Stimulated activated CD4-positive, alpha-beta T cell treated with anti-CD3 and anti-CD28 coated beads, TNF-alpha, amount 100 ng/mL, for 4 hours (primary cell): ENCODE measurements around the gene FIBCD1.

ENCODE experiments used
- DNase-seq, 3 experiments: peaks; one replicate each; pipeline ENCODE4 v3.0.0-alpha.2; 2020; ENCODE audit warnings: low read depth in 3 of 3

The FIBCD1 gene

DNA sequence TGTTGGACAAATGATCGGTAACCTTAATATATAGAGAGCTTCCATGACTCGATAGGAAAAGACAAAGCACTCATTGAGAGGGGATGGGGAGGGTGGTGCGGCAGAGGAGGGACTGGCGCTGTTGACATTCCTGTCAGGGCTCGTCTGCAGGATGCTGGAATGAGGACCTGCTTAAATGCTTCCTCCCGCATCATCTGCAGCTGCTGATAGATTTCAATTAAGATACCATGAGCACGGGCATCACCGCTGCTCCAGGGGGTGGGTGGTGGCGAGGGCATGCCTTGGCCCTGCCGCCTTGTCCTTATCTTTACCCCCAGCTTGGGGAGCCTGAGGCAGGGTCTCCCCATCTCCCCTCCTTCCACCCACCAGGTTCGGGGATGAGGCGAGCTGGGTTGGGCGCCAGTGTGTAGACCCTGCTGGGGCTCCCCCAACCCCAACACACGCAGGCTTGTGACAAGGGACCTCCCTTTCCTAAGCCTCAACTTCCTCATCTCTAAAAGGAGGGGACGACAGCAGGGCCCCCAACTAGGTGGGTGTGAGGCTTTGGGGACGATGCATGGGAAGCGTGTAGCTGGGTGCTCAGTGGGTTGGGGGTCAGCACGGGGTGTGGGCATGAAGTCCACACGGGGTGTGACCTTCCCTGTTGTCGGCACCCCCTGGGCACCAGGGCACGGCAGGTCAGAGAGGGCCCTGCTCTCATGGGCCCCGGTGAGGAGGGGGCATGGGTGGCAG lies 30.7 kb downstream of the FIBCD1 start:
- no peak for DNase-seq

DNA sequence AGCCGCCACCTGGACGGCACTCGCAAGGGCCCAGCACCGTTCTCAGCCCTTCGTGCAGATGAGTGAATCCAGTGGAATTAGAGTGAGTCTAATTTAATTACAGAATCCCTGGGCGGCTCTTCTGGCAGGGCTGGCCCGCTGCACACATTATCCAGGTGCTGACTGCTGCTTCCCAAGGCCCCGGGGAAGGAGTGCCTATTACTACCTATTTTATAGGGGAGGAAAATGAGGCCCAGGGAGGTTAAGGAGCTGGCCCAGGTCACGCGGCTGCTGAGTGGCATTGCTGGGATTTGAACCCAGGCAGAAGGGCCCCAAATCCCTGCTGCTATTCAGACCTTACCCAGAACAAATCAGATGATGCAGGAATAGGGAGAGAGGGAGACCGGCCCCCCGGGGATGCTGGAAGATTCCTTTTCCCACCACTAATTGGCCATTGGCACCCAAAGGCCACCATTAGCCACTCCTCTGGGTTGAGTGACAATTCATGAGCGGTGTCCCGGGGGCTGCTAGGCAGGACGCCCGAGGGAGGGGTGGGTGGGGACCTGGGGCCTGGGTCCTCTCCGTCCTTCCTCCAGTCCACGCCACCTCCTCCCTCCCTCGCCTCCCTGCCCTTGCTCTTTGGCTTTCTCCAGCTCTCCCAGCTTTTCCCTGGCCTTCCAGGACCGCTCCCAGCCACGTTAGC lies 32.2 kb downstream of the FIBCD1 start:
- DNase-seq = no peak

DNA sequence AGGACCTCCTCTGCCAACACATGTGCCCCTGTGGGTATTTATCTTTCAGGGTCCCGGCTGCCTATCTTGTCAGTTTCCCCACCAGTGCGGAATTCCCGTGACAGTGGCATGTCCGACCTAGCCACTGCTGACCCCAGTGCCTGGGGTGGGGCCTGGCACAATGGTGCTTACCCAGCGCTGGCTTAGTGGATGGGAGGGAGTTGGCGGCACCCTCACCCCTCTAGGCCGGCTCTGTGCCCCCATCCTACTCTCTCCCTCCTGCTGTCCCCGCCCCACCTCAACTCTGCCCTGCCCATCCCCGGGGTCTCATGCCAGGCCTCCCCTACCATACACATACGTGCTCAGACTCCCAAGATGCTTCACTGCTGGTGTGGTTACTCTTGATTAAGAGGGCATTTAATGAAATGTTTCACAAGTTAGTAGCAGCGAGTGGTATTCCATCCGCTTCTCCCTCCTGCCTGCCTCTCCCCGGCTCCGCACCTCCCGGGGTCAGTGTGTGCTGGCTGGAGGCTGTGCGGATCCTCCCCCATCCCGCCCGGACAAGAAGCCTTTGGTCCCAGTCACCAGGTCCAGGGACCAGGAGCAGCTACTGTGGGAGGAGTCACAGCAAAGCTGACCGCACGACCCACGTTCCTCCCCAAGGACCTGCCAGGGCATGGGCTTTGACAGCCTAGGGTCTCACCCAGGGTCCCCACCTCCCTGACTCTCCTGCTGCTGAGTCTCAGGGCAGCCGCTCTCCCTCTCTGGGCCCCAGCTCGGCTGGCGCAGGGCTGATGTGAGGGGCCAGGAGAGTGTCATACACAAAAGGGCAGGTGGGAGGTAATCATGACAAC lies 32.9 kb downstream of the FIBCD1 start:
- no peak for DNase-seq

DNA sequence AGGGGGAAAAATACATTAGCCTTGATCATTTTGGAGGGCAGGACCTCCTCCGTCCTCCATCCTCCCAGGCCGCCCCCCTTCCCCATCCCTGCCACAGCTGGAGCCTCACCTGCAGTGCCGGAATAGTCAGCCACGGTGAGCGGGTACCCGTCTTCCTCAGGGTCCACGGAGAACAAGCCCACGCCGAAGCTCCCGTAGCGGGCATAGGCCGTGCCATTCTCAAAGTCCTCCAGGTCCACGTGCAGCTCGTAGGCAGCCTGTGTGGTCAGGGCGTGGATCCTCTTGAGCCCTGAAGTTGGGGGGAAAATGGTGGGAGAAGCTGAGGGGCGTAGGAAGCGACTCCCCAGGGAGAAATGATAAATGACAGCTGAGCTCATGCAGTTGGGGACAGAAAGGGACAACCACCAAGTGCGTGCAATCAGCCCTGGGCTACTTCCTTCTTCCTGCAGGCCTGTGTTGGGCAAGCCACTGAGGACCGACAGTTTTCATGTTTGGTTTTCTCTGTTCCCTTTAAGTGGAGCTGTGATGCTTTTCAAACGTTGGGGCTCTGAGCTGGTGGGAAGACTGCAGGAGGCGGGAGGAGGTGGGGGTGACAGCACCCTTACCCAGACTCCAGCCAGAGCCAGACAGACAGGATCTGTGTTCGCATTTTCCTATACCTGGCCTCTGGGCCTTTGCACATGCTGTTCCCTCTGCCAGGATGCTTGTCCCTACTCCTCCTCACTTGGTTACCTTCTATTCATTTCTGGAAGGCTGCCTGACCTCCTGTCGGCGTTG lies 33.7 kb downstream of the FIBCD1 start:
- DNase-seq = no peak

DNA sequence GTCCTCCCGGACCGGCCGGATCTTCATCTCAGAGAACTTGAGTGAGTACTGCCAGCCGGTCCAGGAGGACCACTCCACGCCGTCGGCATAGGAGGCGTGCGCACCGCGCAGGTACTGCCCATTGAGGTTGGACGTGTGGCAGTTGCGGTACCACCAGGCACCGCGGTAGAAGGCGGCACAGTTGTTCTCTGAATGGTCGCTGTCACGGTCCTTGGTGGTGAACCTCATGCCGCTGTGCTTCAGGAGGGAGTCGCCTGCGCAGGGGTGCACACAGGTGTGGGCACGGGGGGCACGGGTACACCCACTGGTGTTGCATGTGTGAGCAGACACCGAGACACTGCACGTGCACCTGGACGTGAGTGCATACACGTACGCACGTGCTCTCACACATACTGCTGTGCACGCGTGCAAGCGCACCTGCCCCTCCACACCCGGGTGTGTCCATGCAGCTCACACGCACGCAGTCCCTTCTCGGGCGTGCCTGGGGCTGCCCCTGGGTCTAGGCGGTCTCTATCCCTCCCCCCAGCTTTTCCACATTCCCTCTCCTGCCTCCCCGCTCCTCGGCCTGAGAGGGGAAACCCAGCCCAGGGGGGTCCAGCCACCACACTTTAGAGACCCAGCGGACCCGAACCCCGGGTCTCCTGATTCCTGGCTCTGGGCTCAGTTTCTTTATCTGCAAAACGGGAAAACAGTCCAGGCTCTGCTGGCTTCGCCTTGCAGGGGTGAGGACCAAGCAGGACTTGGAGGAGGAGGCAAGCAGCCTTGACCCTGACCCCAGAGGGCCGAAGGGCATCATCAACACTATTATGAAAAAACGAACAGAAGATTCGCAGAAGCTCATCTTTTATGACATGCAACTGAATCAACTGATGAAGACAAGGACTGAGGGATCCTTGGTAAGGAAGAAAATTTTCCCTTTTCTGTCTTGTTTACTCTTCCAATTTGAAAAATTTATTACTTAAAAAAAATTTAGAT lies 34.7 kb downstream of the FIBCD1 start:
- DNase-seq = no peak

DNA sequence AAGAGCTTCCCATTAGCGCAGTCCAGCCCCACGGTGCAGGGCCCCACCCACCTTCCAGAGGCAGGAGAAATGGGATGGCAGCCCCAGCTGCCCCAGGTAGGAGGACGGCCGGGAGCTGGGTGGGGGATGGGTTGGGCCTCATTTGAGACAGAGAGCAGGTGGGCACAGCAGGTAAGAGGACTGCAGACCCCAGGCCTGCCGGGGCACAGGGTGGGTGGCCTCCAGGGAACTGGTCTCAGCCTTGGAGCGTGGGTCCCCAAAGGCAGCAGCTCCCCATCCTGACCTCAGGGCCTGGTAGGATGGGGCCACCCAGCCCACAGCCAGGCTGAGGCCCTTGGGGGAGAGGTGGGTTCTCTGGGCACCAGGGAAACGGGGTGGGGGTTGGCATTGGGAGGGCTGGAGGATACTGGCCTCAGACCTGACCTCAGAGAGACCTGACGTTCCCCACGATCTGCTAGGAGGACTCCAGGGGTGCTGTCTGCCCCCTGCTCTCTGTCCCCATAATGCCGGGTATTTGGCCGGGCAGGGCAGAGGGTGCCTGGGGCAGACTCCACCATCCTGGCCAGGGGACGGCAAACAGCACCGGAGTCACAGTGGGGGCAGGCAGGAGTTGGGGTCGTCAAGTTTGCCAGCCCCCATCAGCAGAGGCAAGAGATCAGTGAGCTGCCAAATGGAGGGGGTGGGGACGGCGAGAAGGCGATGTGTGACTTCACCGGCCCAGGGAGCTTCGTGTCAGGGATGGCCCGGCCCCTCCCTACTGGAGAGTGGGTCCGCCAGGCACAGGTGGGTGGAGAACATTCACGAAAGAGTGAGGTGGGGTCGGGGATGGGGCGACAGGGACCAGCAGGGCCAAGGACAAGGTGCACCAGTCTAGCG lies 35.6 kb downstream of the FIBCD1 start:
- DNase-seq = no peak

DNA sequence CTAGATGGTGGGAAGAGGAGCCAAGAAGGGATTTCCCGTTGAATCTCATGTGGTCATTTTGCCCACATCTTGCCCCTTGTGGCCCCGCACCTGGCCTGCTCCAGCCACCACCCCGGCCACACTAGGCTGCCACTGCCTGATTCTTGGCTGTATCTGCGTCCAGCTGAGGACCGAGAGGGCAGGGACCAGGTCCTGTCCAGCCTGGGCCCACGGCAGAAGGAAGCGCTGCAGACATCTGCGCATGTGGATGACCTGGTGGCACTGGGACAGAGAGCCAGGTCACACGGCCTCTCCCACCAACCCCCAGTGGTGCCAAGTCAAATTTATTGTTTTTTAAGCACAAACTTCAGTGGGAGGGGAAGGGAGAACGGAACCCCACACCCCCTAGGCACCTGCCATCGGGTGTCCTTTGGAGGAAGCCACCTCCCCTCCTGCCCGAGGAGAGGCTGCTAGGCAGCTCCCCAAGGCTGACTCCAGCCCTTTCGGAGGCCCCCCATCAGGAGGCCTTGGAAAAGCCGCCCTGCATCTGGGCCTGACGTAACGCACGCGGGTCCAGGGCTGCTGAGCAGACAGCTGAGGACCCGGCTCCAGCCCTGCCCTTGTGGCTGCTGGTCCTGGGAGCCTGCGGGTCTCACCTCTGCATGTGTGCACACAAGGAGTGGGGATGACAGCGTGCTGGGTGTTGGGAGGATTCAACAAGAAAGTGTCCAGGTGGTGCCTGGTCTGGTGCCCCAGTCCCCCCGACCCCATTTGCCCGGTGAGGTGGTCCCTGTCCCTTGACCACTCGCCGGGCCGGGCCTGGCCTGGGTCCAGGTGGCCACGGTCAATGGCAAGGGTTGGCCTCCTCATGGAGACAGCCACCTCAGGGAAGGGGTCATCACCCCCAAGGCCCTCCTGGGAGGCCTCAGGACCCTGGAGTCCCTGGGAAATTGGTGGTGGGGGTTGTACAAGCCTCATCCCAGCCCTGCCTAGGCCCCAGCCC lies 36.6 kb downstream of the FIBCD1 start:
- no peak for DNase-seq

DNA sequence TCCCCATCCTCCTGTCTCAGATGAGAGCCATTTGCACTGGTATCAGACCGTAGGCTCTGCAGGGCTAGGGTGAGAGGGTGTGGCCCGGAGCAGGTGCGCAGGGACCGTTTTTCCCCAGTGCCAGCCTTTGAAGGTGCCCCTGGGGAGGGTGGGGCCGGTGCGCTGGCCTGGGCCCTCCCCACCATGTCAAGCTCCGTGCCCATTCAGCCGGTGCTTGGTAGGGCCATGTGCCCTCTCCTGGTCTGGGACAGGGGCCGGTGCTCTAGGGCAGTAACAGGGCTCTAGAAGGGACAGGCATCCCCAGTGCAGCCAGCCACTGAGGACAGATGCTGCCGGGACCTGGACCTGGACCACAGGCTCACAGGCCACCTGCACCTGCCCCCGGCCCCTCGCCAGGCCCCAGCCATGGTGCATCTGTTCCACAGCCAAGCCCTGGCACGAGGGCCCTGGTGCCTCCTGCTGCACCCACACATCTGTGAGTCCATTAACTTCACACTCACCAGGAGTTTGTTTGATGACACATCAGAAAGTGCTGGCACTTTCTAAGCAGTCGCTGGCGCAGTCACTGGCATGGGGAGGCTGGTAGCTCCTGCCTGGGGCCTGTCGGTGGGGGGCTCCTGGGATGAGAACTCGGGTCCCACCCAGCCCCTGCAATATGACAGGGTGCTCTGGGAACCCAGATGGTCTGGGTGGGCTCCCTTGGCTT lies 37.4 kb downstream of the FIBCD1 start:
- no peak for DNase-seq

DNA sequence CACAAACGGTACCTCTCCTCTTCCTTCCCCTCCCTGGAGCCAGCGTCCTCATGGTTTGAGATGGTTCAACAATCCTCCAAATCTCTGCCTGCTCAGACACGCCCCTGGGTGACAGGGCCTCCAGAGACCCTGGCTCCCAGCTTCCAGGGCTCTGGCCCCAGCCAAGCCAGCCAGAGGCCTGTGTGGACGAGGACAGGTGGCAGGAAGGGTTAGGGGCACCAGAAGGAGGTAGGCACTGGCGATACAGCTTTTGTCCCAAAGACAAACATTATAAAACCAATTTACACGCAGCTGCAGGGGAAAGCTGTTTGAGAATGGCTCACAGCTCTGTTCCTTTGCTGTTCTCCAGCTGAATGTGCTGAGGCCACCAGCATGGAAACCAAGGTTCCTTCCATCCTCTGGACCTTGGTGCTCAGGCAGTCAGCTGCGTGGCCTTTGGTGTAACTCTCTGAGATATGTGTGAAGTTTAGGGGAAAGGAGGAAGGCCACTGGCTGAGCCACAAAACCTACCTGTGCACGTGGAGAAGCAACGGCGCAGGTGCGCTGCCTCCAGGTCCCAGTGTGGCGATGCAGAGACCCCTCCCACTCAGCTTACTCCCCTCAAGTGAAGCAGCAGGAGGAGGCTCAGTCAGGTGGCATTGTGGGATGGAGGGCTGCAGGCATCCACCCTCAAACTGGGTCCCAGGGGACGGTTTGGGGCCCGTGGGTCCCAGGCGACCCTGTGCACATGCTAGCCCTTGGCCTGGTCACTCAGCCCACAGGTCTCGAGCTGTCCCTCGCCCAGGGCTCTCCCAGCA lies 38.1 kb downstream of the FIBCD1 start:
- DNase-seq = no peak

DNA sequence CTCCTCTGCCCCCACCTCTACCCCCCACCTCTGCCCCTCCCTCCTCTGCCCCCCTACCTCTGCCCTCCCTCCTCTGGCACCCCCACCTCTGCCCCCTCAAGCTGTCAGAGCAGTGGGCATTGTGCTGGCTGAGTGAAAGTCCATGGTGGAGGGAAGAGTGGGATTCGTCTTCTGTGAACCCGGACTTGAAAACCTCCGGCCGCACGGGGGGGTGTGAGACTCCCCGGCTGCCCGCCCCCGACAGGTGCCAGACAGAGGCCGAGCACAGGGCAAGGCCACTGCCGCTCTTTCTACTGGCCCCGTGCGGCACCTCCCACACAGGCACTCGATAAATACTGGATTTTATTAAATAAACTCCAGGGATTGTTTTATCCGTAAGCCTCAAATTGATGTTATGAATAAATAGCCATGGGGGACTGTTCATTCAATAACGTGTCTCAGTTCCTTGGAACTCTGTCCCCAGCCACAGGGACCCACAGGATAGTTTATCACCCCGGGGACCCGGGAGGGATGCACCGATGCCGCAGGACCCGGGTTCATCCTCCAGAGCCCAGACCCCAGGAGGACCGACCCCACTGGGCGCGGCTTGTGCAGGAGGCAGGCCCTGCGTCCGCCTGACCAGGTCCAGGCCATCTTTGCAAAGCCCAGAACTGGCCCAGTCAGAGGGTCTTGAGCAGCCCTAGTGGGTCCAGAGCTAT lies 39.8 kb downstream of the FIBCD1 start:
- DNase-seq = no peak

DNA sequence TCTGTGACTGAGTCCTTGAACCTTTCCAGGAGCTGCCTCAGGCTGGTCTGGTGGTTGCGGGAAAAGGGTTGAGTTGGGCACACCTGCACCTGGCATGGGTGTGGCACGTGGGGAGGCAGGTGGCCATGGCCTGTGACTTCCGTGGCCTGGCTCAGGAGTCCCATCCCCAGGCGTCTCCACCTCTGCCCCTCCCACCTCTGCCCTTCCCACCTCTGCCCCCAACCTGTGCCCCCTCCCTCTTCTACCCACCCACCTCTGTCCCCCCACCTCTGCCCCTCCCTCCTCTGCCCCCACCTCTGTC lies 40.5 kb downstream of the FIBCD1 start:
- DNase-seq = no peak

DNA sequence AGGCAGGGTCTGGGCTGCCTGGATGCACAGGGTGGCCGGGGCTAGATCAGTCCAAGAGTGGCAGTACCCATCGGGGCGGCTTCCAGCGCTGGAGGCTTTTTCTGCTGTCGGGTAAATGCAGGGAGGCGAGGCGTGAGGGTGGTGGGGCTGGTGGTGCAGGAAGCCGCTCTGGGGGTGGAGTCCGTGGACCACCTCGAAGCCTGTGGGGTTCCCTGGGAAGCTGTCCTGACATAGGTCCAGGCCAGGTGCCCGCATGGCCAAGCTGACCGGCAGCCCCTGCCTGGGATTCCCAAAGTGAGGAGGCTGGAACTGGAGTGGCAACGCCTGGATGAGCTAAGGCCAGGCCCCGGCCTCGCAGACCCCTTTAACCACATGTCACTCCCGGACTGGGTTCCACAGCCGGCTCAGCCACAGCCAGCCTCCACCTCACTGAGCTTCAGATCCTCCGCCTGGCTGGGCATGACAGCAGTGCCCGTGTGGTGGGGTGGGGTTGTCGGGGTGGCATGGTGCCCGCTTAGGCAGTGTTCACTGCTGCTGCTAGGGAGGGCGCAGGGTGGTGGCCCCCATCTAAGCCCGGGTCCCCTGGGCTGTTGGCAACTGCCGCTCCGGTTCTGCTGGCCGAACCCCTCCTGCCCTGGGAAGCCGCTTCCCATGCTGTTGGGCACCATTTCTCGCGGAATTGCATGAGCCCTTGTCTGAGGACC lies 41.0 kb downstream of the FIBCD1 start:
- no peak for DNase-seq

DNA sequence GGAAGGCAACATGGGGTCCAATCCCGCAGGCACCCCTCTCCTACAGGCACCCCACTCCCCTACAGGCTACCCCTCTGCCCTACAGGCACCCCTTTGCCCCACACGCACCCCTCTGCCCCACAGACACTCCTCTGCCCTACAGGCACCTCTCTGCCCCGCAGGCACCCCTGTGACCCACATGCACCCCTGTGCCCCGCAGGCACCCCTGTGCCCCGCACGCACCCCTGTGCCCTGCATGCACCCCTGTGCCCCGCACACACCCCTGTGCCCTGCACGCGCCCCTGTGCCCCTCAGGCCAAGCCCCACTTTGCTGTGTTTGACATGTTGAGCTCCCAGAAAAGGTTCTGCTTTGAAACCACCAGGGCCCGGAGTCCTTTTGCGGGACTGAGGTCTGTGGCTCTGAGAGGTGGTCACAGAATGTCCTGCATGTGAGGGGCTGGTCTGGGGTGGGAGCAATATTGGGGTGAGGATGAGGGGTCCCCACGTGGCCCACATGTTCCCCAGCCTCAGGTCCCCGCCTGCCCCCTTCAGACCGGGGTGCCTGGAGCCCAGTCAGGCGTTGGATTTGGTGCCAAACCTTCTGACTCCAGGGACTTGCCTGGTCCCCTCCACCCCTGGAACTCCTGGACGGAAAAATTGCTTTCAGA lies 41.8 kb downstream of the FIBCD1 start:
- DNase-seq = no peak

DNA sequence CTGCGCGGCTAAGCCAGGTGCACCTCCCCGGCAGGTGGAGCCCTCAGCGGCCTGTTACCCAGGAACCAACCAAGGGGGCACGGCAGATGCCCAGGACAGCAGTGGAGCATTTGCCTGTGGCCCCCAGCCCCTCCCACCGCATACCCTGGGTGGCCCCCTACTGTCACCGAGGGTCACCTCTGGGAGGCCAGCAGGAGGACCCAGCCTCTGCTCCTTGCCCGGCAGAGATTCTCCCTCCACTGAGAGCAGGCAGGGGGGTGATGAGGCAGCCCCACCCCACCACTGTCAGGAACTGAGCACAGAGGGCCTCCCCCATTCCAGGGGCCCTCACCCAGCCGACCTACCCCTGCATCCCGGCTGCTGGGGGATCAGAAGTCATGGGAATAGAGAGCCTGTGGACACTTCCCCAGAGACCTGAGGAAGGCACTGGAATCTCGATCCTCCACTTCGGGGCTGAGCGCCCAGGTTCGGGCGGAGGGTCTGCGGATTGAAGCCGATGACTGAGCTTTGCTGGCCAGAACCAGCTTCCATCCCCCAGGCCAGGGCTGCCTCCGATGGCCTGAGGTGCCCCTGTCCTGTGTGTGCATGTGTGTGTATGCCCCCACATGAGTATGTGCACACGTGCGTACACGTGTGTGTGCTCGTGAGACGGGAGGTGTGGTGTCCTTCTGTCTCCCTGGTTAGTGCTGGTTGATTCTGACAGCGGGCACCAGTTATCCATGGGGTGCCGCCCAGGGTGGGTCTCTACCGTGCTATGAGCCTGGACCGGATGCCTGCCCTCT lies 42.6 kb downstream of the FIBCD1 start, which contains the start of gene QRFP:
TSS of gene QRFP (minus strand) at position 580 of the 782 bp plus-strand sequence. CDS start 2,974 bp downstream, outside the sequence.
- no peak for DNase-seq
